A673 (cell line): ENCODE measurements around the gene NFATC2. TPM values are rescaled to one million over a fixed set of nuclear protein-coding genes. Genes with fewer than 3 reads are reported as not detected.

Experiments
- BruUV-seq: library from RNA; stranded (reverse); fragments of 400-500 nt; replicated peaks from 2 replicates; lab custom pipeline; 2021; lab: Mats Ljungman, UMichigan
- CTCF ChIA-PET: fragments of 300-600 bp; sonication (Branson Sonifier 250); formaldehyde crosslinking; loops from one replicate; lab custom pipeline; 2022; ENCODE audit warnings: antibody characterized with exemption; lab: Charles Lee
- POLR2A ChIA-PET: fragments of 300-600 bp; sonication (Branson Sonifier 250); formaldehyde crosslinking; loops from one replicate; lab custom pipeline; 2022; ENCODE audit warnings: antibody characterized with exemption; ENCODE audit not compliant: low non-redundant PET; lab: Charles Lee
- DNase-seq: peaks from one replicate; pipeline ENCODE4 v3.0.0-alpha.2; 2015; ENCODE audit warnings: low spot score
- H3K27ac ChIP-seq: fragments of 200-600 bp; sonication (generic); 2 replicates; pipeline ENCODE4 v1.5.1; 2016; ENCODE audit warnings: mixed run types, low read depth, mild to moderate bottlenecking, mixed read lengths, antibody characterized with exemption, low read length; ENCODE audit not compliant: poor library complexity, severe bottlenecking
- H3K27me3 ChIP-seq: fragments of 200-600 bp; sonication (generic); replicated peaks from 2 replicates; pipeline ENCODE4 v1.6.1; 2017; ENCODE audit warnings: mixed run types, low read depth, mild to moderate bottlenecking, mixed read lengths, antibody characterized with exemption, low read length; ENCODE audit not compliant: insufficient read depth, poor library complexity
- H3K36me3 ChIP-seq: fragments of 200-600 bp; sonication (generic); 2 replicates; pipeline ENCODE4 v1.6.1; 2016; ENCODE audit warnings: mixed run types, mild to moderate bottlenecking, mixed read lengths, antibody characterized with exemption, low read length; ENCODE audit not compliant: insufficient read depth, poor library complexity, severe bottlenecking
- H3K4me1 ChIP-seq: fragments of 200-600 bp; sonication (generic); 2 replicates; pipeline ENCODE4 v1.6.1; 2017; ENCODE audit warnings: mixed run types, mild to moderate bottlenecking, mixed read lengths, antibody characterized with exemption, low read length; ENCODE audit not compliant: insufficient read depth, poor library complexity, severe bottlenecking
- H3K4me3 ChIP-seq: fragments of 200-600 bp; sonication (generic); 2 replicates; pipeline ENCODE4 v1.5.1; 2016; ENCODE audit warnings: low read depth, mixed run types, mild to moderate bottlenecking, mixed read lengths, low read length; ENCODE audit not compliant: poor library complexity, severe bottlenecking
- H3K9me3 ChIP-seq: fragments of 200-600 bp; sonication (generic); 2 replicates; pipeline ENCODE4 v1.6.1; 2016; ENCODE audit warnings: mixed run types, low read depth, mild to moderate bottlenecking, mixed read lengths, antibody characterized with exemption, low read length; ENCODE audit not compliant: poor library complexity, severe bottlenecking
- CTCF ChIP-seq: fragments of 300-800, 200-600 bp; sonication (generic); conservative IDR thresholded peaks from 2 replicates; pipeline ENCODE4 v1.5.1; 2017; ENCODE audit warnings: low read depth, mild to moderate bottlenecking, antibody characterized with exemption, low read length, moderate library complexity, mixed read lengths
- EZH2 ChIP-seq: fragments of 200-600 bp; sonication (generic); IDR thresholded peaks from 2 replicates; pipeline ENCODE4 v1.6.1; 2017; ENCODE audit warnings: borderline replicate concordance, low read depth, mild to moderate bottlenecking, mixed read lengths, antibody characterized with exemption, low read length; ENCODE audit not compliant: poor library complexity, severe bottlenecking
- intact Hi-C: fragments of 100-400 bp; cut with micrococcal nuclease; formaldehyde crosslinking; loops from one replicate; pipeline ENCODE4 v1.10.0; 2022; ENCODE audit not compliant: unreplicated experiment
- total RNA-seq: library from RNA; stranded (reverse); gene quantifications from 2 replicates; pipeline ENCODE4 v1.2.3, GENCODE V29; 2021

NFATC2 gene
- total RNA-seq, 1 experiment from 2014 or later: 0.64 TPM

DNA sequence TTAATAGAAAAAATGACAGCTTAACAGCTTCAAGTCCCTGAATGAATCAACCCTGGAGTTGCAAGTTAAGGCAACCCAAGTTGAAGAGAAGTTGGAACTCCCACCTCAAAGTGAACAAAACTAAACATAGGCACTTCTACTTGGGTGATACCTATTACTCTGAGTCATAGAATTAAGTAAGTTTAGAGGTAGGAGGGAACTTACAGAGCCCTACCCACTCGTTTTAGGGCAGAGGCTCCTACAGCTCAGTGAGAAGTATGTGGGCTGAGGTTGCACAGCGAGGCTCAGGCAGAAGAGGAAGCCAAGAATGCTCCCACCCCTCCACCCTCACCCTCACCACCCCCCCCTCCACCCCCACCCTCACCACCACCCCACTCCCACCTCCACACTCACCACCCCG, 42.2 kb downstream of the NFATC2 start:
- Histone ChIP-seq H3K4me1 (peaks cover 31% of the 10 kb centered on the region), H3K9me3 (no peaks in the 10 kb centered on the region), H3K27me3 (no peaks in the 10 kb centered on the region), H3K27ac (peak overlapping the region; percentile 24), H3K4me3 (no peak overlapping the region), H3K36me3 (no peaks in the 10 kb centered on the region)
- POLR2A ChIA-PET: interaction anchor here (0.6 kb wide), 1 partner anchor 66 kb away, joined by 3 read pairs; no protein-coding TSS in a partner anchor
- intact Hi-C loops: loop anchor here (1.0 kb wide), 1 partner anchor 22 kb away; no protein-coding TSS in a partner anchor
- DNase-seq: peak; percentile 26
- BruUV-seq: no TSS peak
- TF ChIP-seq CTCF (no peak), EZH2 (no peak)
- CTCF ChIA-PET: no interaction called here

GRCh38 chr20:51498765-51499540, 43.6 kb downstream of the NFATC2 start:
- no peaks in the 10 kb centered on the region for H3K9me3 ChIP-seq
- CTCF ChIA-PET: no interaction called here

More at GRCh38 chr20:51498765-51499540, 43.6 kb downstream of the NFATC2 start:
- H3K36me3 ChIP-seq: no peaks in the 10 kb centered on the region
- H3K4me1 ChIP-seq: peaks cover 44% of the 10 kb centered on the region
- TF ChIP-seq EZH2: no peak
- TF ChIP-seq CTCF: no peak
- intact Hi-C loops: no loop called here
- no peak overlapping the region for H3K4me3 ChIP-seq
- POLR2A ChIA-PET: no interaction called here
- no peak for DNase-seq
- H3K27me3 ChIP-seq: no peaks in the 10 kb centered on the region
- no TSS peak for BruUV-seq
- H3K27ac ChIP-seq: peak overlapping the region; percentile 84
